ENCODE data around the gene UBE3D. TPM values are rescaled to one million over a fixed set of nuclear protein-coding genes. Genes with fewer than 3 reads are reported as not detected.

The UBE3D gene, protein sequence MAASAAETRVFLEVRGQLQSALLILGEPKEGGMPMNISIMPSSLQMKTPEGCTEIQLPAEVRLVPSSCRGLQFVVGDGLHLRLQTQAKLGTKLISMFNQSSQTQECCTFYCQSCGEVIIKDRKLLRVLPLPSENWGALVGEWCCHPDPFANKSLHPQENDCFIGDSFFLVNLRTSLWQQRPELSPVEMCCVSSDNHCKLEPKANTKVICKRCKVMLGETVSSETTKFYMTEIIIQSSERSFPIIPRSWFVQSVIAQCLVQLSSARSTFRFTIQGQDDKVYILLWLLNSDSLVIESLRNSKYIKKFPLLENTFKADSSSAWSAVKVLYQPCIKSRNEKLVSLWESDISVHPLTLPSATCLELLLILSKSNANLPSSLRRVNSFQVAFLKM
- 1 to 10 TPM; 3.1 to 4.1 (median 3.2) TPM for polyA plus RNA-seq

DNA sequence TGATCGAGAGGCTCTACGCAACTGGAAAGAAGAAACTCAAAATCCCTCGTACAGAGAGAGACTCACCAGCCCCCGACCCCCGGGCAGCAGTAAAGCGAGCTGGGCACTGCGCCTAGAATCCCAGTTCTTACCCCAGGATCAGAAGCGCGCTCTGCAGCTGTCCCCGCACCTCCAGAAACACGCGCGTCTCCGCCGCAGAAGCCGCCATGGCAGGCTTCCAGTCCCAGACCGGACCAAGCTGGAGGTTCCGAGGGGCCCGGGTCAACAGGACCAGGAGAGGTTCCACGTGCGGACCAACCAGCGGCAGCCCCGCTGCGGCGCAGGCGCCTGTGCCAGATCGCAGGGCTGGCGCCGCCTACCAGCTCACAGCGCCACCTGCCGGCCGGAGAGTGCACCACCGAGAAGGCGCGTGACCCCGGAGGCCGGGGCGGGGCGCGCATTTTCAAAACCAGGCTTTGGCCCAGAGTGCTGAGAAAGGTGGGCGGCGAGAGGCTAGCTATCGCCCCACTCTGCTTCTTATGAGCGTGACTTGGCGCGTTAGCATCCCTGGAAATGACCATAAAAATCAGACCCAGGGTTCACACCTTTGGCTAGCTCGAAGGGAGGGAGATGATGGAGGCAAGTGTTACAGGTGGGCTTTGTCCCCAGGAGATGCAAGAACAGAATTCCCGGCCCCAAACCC, at the start of gene UBE3D:
Gene UBE3D (minus strand): TSS at position 331 of the 682 bp plus-strand sequence. CDS start 123 bp downstream, at position 208.
- H3K9me3 Mint-ChIP-seq: no peaks in the 10 kb centered on the region
- DNase-seq: peak; percentile 89 to 91 (median 90)
- peaks cover 0 to 3% (median 0%) of the 10 kb centered on the region in 3 donors for H3K36me3 Mint-ChIP-seq
- H3K27ac Mint-ChIP-seq: peak within 1 kb of the TSS; percentile 69 to 90 (median 75)
- peaks cover 4% of the 10 kb centered on the region in 3 donors for H3K27me3 Mint-ChIP-seq (ENCODE audit: low read depth in 3 of 3)
- H3K4me3 Mint-ChIP-seq: peak within 1 kb of the TSS; percentile 88 to 94 (median 89)
- H3K4me1 Mint-ChIP-seq: peaks cover 38 to 51% of the 10 kb centered on the region in 2 donors

DNA sequence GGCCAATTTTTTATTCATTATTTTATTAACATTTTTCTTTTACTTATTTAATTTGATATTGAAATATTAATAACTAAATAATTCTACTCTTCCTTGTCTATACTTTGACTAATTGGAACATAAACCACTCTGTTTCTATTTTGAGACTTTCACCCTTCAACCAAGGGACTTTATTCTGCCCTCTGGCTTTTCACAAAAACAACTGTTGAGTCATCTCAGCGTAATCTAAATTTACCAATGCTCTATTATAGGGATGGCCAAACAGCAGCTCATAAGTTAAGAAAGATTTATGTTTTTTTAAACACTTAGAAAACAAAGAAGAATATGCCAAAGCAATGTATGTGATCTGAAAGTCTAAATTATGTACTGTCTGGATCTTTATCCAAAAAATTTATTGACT, 48.5 kb upstream of the UBE3D start:
- H3K4me1 Mint-ChIP-seq: no peaks in the 10 kb centered on the region
- no peak overlapping the region for H3K27ac Mint-ChIP-seq
- no peak for DNase-seq
- peaks cover 12 to 26% (median 20%) of the 10 kb centered on the region in 3 donors for H3K36me3 Mint-ChIP-seq
- H3K9me3 Mint-ChIP-seq: no peaks in the 10 kb centered on the region
- no peaks in the 10 kb centered on the region for H3K27me3 Mint-ChIP-seq (ENCODE audit: low read depth in 3 of 3)
- H3K4me3 Mint-ChIP-seq: no peak overlapping the region

DNA sequence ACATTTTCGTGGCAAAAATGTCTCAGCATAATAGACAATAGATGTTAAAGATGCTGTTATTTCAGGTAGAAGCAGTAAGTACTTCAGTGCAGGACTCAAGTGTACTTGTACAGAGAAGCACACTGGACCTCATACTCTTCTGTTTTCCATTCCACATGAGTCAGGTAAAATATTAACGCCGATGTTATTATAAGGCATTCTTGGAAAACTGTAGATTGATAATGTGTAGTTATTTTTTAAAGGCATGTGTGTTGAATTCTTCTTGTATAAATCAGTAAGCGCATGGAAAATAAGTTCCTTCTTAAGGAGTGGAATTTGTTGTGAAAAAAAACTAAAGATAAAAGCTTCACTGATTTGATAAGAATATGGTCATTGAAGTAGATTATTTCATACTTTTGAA, 47.6 kb upstream of the UBE3D start:
- Mint-ChIP-seq H3K9me3 (no peaks in the 10 kb centered on the region), H3K4me3 (no peak overlapping the region), H3K27me3 (ENCODE audit: low read depth in 3 of 3) (no peaks in the 10 kb centered on the region), H3K36me3 (peaks cover 9 to 31% (median 16%) of the 10 kb centered on the region in 3 donors), H3K27ac (no peak overlapping the region), H3K4me1 (no peaks in the 10 kb centered on the region)
- no peak for DNase-seq

DNA sequence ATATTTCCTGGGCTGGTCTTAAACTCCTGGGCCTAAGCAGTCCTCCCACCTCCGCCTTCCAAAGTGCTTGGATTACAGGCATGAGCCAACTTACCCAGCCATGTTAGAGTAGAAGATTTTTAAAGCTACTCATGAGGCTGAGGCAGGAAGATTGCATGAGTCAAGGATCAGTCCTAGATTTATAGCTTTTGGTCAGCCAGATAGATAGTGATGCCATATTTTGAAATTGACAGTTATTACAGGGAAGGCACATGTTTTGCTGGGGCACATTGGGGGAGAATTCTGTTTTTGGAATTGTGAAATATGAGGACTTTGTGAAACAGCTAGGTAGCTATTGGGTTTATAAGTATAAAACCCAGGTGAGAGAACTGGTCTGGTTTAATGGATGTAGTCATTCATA, 42.7 kb upstream of the UBE3D start:
- DNase-seq: no peak
- H3K27ac Mint-ChIP-seq: no peak overlapping the region
- peaks cover 13 to 36% (median 28%) of the 10 kb centered on the region in 3 donors for H3K36me3 Mint-ChIP-seq
- peaks cover 0 to 2% (median 0%) of the 10 kb centered on the region in 3 donors for H3K27me3 Mint-ChIP-seq (ENCODE audit: low read depth in 3 of 3)
- H3K9me3 Mint-ChIP-seq: peaks cover 0 to 2% (median 0%) of the 10 kb centered on the region in 6 donors
- H3K4me3 Mint-ChIP-seq: no peak overlapping the region
- peaks cover 0 to 1% of the 10 kb centered on the region in 2 donors for H3K4me1 Mint-ChIP-seq

DNA sequence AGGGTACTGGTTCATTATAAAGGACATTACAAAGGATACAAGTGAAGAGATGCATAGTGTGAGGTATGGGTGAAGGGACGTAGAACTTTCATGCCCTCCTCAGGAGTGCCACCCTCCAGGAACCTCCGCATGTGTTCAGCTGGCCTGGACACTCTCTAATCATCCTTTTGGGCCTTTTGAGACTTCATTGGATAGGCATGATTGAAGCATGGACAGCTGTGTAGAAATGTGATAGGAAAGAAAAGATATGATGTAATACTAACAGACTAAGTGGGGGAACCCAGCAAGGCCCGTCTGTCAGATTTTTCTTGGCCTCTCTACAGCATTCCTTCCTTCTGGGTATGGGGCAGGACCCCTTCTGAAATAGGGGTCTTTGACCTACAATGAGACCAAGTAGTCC, 32.9 kb upstream of the UBE3D start:
- no peak overlapping the region for H3K27ac Mint-ChIP-seq
- H3K36me3 Mint-ChIP-seq: peaks cover 12 to 22% (median 21%) of the 10 kb centered on the region in 3 donors
- H3K4me3 Mint-ChIP-seq: no peak overlapping the region
- no peaks in the 10 kb centered on the region for H3K9me3 Mint-ChIP-seq
- no peak for DNase-seq
- H3K27me3 Mint-ChIP-seq (ENCODE audit: low read depth in 3 of 3): peaks cover 0 to 3% (median 0%) of the 10 kb centered on the region in 3 donors
- H3K4me1 Mint-ChIP-seq: peaks cover 0 to 6% of the 10 kb centered on the region in 2 donors

DNA sequence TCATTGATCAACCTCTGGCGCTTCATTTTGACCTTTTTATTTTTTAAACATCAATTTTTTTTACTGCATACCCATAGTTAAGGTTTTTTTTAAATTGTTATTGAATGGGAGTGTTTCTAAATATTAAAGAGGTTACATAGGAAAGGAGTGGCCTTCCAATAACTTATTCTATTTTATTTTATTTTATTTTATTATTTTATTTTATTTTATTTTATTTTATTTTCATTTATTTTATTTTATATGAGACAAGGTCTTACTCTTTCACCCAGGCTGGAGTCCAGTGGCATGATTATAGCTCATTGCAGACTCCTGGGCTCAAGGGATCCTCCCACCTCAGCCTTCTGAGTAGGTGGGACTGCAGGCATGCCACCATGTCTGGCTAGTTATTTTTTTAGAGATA, 32.0 kb upstream of the UBE3D start:
- no peak overlapping the region for H3K27ac Mint-ChIP-seq
- no peaks in the 10 kb centered on the region for H3K9me3 Mint-ChIP-seq
- peaks cover 3 to 7% of the 10 kb centered on the region in 2 donors for H3K4me1 Mint-ChIP-seq
- peaks cover 10 to 18% (median 12%) of the 10 kb centered on the region in 3 donors for H3K36me3 Mint-ChIP-seq
- no peak for DNase-seq
- no peak overlapping the region for H3K4me3 Mint-ChIP-seq
- peaks cover 0 to 1% (median 0%) of the 10 kb centered on the region in 3 donors for H3K27me3 Mint-ChIP-seq (ENCODE audit: low read depth in 3 of 3)

DNA sequence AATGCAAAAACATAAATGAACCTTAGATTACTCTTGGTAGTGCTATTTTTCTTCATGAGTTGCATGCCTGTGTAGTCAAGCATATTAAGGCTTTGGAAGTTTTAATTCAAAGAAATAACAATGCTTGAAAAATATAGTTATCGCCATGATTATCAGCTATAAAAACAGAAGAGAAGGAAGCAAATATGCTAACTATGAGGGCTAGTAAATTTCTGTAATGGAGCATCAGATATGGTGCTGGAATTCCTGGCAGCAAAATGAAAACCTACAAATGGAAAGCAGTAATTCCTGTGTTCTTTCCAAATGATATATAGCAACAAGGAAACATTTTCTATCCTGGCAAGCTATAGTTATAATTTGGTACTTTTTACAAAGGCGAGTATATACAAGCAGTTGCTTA, 31.6 kb upstream of the UBE3D start:
- Mint-ChIP-seq H3K27ac (no peak overlapping the region), H3K9me3 (no peaks in the 10 kb centered on the region)

DNA sequence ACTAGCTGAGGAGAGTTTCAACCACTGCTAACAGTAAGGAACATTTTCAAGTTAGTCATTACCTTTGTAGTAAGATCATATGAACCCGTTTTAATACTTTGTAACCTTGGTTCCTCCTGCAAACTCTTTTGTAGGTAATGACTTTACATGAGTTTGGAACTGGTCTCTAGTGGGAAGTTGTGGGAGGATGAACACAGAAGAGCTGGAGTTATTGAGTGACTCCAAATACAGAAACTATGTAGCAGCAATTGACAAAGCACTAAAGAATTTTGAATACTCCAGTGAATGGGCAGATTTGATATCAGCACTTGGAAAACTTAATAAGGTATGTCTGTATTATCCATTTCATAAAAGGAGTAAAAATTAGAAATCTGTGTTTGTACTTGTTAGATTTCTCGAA, 31.1 kb upstream of the UBE3D start:
- H3K27ac Mint-ChIP-seq: no peak overlapping the region
- DNase-seq: no peak
- no peaks in the 10 kb centered on the region for H3K9me3 Mint-ChIP-seq
- H3K4me1 Mint-ChIP-seq: peaks cover 6 to 9% of the 10 kb centered on the region in 2 donors
- no peak overlapping the region for H3K4me3 Mint-ChIP-seq
- H3K36me3 Mint-ChIP-seq: peaks cover 4 to 9% (median 4%) of the 10 kb centered on the region in 3 donors
- H3K27me3 Mint-ChIP-seq (ENCODE audit: low read depth in 3 of 3): peaks cover 0 to 1% (median 0%) of the 10 kb centered on the region in 3 donors

More for the DNA sequence above, 31.6 kb upstream of the UBE3D start:
- Mint-ChIP-seq H3K4me3 (no peak overlapping the region), H3K27me3 (ENCODE audit: low read depth in 3 of 3) (peaks cover 0 to 1% (median 0%) of the 10 kb centered on the region in 3 donors), H3K36me3 (peaks cover 8 to 13% (median 9%) of the 10 kb centered on the region in 3 donors), H3K4me1 (peaks cover 6 to 9% of the 10 kb centered on the region in 2 donors)
- DNase-seq: no peak

DNA sequence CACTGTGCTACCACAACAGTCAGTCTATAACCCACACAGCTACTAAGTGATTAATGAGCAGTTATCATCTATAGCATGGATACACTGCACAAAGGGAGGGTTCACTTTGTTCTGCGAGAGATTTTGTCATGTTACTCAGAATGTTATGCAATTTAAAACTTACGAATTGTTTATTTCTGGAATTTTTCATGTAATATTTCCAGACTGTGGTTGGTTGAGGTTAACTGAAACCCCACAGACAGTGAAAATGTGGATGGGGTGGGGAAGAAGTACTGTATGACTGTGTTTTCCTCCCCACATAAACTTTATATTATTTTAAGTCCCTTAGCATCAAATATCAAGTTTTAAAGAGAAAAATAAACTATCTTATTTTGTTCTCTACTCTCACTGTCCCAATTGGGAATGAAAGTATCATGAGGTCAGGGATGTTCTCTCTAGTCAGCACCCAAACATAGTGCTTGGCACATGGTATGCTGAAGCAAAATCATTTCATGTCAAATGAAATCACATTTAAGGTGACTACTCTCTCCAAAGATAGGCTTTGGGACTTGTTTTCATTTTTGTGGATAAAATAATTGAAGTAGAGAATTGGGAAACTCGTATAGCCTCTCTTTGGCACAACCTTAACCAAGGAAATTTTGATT, 27.2 kb upstream of the UBE3D start:
- Mint-ChIP-seq H3K27me3 (ENCODE audit: low read depth in 3 of 3) (peaks cover 0 to 1% (median 0%) of the 10 kb centered on the region in 3 donors), H3K4me3 (no peak overlapping the region), H3K27ac (no peak overlapping the region), H3K36me3 (peaks cover 3 to 6% (median 5%) of the 10 kb centered on the region in 3 donors), H3K4me1 (peaks cover 11 to 15% of the 10 kb centered on the region in 2 donors), H3K9me3 (no peaks in the 10 kb centered on the region)
- no peak for DNase-seq

DNA sequence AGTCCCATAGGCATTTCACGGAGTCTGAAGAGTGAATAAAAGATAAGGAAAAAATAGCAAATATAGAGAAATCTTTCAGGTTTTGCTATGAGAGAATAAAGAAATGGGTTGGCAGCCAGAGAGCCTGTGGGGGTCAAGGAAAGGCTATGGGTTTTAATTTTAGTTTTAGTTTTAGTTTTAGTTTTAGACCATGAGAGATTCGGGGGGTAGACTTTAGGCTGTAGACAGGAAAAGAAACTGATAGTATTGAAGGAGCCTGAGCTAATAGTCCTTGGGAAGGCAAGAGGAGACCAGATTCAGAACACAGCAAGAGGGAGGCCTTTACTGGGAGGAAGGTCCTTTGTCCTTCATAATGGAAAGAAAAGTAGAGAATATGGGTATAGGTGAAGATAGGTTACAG, 21.1 kb upstream of the UBE3D start:
- peak overlapping the region; percentile 47 to 87 (median 82) for H3K27ac Mint-ChIP-seq
- DNase-seq: peak; percentile 19 to 20 (median 19)
- peak overlapping the region; percentile 49 to 77 (median 56) for H3K4me3 Mint-ChIP-seq
- peaks cover 3 to 10% (median 6%) of the 10 kb centered on the region in 3 donors for H3K36me3 Mint-ChIP-seq
- H3K4me1 Mint-ChIP-seq: peaks cover 23 to 36% of the 10 kb centered on the region in 2 donors
- peaks cover 0 to 2% (median 0%) of the 10 kb centered on the region in 3 donors for H3K27me3 Mint-ChIP-seq (ENCODE audit: low read depth in 3 of 3)
- H3K9me3 Mint-ChIP-seq: peaks cover 0 to 1% (median 0%) of the 10 kb centered on the region in 6 donors

DNA sequence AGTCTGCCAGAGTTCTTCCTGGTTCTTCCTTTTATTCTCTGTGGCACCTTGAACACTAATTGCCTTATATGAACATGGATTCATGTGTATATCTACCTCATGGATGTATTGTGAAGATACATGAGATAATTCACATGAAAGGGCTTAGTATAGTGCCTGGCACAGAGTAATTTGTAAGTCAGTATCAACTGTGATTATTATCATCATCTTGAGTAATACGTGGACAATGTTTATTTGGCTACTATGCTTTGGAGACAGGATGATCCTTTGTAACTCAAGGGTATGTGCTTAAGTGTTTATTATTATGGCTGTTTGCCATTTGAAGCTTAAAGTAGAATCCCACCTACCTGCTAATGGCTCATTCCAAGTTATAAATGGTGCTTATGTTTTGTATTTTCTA, 17.8 kb upstream of the UBE3D start:
- H3K27ac Mint-ChIP-seq: no peak overlapping the region
- H3K36me3 Mint-ChIP-seq: peaks cover 0 to 5% (median 0%) of the 10 kb centered on the region in 3 donors
- H3K4me3 Mint-ChIP-seq: no peak overlapping the region
- no peak for DNase-seq
- peaks cover 0 to 2% (median 0%) of the 10 kb centered on the region in 3 donors for H3K27me3 Mint-ChIP-seq (ENCODE audit: low read depth in 3 of 3)
- peaks cover 35 to 49% of the 10 kb centered on the region in 2 donors for H3K4me1 Mint-ChIP-seq
- peaks cover 0 to 1% (median 0%) of the 10 kb centered on the region in 6 donors for H3K9me3 Mint-ChIP-seq

DNA sequence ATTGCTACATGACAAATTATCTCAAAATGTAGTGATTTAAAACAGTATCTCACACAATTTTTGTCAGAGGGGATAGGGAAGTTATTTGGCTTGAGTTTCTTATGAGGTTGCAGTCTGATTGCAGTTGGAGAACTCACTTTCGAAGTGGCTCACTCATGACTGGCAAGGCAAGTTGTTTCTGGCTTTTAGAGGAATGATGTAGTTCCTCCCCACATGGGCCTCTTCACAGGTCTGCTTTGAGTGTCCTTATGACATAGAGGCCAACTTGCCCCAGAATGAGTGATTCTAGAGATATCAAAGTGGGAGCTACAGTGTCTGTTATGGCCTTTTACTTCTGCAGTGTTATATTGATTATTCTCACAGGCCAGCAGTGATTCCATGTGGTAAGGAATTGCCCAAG, 8.0 kb upstream of the UBE3D start:
- DNase-seq: no peak
- peaks cover 20 to 33% of the 10 kb centered on the region in 2 donors for H3K4me1 Mint-ChIP-seq

DNA sequence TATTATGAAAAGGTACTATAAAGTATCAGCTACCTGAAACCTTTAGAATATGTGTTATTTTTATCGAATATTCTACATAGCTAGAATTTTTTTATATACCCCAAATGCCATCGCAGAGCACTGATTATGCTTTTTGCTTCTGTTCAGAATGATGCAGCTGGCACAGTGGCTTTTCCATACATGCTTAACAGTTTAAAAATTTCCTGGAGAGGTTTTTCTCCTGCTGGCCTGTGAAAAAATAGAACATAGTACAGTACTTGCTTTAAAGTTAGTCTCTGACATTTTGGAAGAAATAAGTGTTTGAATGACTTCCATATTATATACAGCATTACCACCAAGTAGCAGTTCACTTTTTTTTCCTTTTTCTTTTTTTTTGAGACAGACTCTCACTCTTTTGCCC, 7.1 kb upstream of the UBE3D start:
- Mint-ChIP-seq H3K4me3 (no peak overlapping the region), H3K27me3 (ENCODE audit: low read depth in 3 of 3) (peaks cover 0 to 1% (median 0%) of the 10 kb centered on the region in 3 donors), H3K36me3 (no peaks in the 10 kb centered on the region), H3K4me1 (peaks cover 21 to 31% of the 10 kb centered on the region in 2 donors), H3K27ac (no peak overlapping the region), H3K9me3 (no peaks in the 10 kb centered on the region)
- DNase-seq: no peak

More for the DNA sequence above, 8.0 kb upstream of the UBE3D start:
- Mint-ChIP-seq H3K36me3 (no peaks in the 10 kb centered on the region), H3K9me3 (no peaks in the 10 kb centered on the region), H3K4me3 (no peak overlapping the region), H3K27me3 (ENCODE audit: low read depth in 3 of 3) (peaks cover 0 to 1% (median 0%) of the 10 kb centered on the region in 3 donors), H3K27ac (no peak overlapping the region)
